ENCODE data around the gene NOB1.

GRCh38 chr16:69798466-69798865, 43.7 kb upstream of the NOB1 start:
- TF ChIP-seq PATZ1 (CRISPR knock-in tag; IDR thresholded peaks at IDR 0.05; ENCODE audit: borderline replicate concordance) (no peak), POU6F1 (CRISPR knock-in tag; IDR thresholded peaks at IDR 0.05; ENCODE audit: borderline replicate concordance, low read depth) (no peak), ZNF70 (CRISPR knock-in tag; IDR thresholded peaks at IDR 0.05) (no peak), PPARA (CRISPR knock-in tag; IDR thresholded peaks at IDR 0.05; ENCODE audit: borderline replicate concordance) (no peak), CSDC2 (CRISPR knock-in tag; IDR thresholded peaks at IDR 0.05) (no peak), RARB (CRISPR knock-in tag; IDR thresholded peaks at IDR 0.05) (no peak), ZFP3 (CRISPR knock-in tag; IDR thresholded peaks at IDR 0.05) (no peak), ARNTL (CRISPR knock-in tag; IDR thresholded peaks at IDR 0.05; ENCODE audit: borderline replicate concordance, low read depth) (no peak), ZFP30 (CRISPR knock-in tag; IDR thresholded peaks at IDR 0.05) (no peak), ZNF565 (CRISPR knock-in tag; conservative IDR thresholded peaks at IDR 0.05; ENCODE audit: low read depth) (no peak)

All from SK-N-SH treated with all-trans-retinoic acid at 6 μM for 48 hours (cell line).